ENCODE measurements around the gene CCT8. TPM values are rescaled to one million over a fixed set of nuclear protein-coding genes. Genes with fewer than 3 reads are reported as not detected.

Gene CCT8
- total and polyA plus RNA-seq, 3 experiments from 2014 or later, result 138 to 415 (median 401) TPM

DNA sequence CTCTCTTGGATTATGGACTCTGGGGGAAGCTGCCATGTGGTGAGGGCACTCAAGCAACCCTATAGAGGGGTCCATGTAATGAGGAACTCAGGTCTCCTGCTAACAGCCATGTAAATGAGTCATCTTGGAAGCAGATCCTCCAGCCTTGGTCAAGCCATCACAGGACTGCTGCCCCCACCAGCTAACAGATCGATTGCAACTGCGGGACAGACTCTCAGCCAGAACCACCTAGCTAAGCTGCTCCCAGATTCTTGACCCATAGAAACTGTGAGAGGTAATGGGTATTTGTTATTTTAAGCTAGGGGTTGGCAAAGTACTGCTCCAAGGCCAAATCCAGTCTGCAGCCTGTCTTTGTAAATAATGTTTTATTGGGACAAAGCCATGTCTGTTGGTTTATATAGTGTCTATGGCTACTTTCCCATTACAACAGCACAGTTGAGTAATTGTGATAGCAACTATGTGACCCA is 29.4 kb upstream of the CCT8 start:
- ChIA-PET POLR2A (no interaction called here), CTCF (interaction anchor here (1.1 kb wide), 1 partner anchor 269 kb away, joined by 4 read pairs; no protein-coding TSS in a partner anchor)
- Histone ChIP-seq H3K36me3 (ENCODE audit: insufficient read depth, low read length) (no peaks in the 10 kb centered on the region), H3K27me3 (ENCODE audit: insufficient read depth, low read length, poor library complexity, severe bottlenecking) (no peaks in the 10 kb centered on the region), H3K4me3 (ENCODE audit: low read length) (no peak overlapping the region), H3K4me1 (ENCODE audit: insufficient read depth, low read length) (no peaks in the 10 kb centered on the region), H3K27ac (ENCODE audit: low read depth, low read length) (no peak overlapping the region), H3K9me3 (ENCODE audit: low read length) (no peaks in the 10 kb centered on the region)
- Mint-ChIP-seq H3K4me3 (no peak overlapping the region), H3K9me3 (no peaks in the 10 kb centered on the region), H3K27me3 (peaks cover 0 to 5% of the 10 kb centered on the region in 2 donors), H3K27ac (peak overlapping the region in 1 of 8 donors; percentile 6), H3K36me3 (peaks cover 0 to 51% (median 14%) of the 10 kb centered on the region in 3 donors), H3K4me1 (no peaks in the 10 kb centered on the region)
- DNase-seq, result no peak

DNA sequence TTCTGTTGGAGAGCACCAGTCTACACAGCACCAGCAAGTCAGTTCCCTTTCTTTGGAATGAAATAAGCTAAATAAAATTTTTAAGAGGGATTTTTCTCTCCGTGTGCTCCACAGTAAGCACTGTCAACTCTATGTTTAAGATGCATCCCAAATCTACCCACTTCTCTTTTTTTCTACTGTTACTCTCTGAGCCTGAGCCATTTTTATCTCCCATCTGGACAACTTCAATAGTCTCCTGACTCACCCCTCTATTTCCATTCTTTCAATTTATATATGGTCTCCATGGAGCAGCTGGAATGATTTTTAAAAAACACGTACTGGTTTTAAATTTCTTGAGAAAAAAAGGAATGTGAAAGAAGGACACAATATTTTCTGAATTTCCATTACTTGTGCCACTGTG is 24.7 kb upstream of the CCT8 start:
- peaks cover 0 to 3% of the 10 kb centered on the region in 2 donors for H3K27me3 Mint-ChIP-seq
- no peak overlapping the region for H3K27ac Mint-ChIP-seq
- Histone ChIP-seq H3K9me3 (ENCODE audit: low read length) (no peaks in the 10 kb centered on the region), H3K4me1 (ENCODE audit: insufficient read depth, low read length) (no peaks in the 10 kb centered on the region), H3K4me3 (ENCODE audit: low read length) (no peak overlapping the region), H3K27ac (ENCODE audit: low read depth, low read length) (no peak overlapping the region), H3K27me3 (ENCODE audit: insufficient read depth, low read length, poor library complexity, severe bottlenecking) (no peaks in the 10 kb centered on the region), H3K36me3 (ENCODE audit: insufficient read depth, low read length) (no peaks in the 10 kb centered on the region)
- H3K36me3 Mint-ChIP-seq, result peaks cover 0 to 55% (median 18%) of the 10 kb centered on the region in 3 donors
- ChIA-PET CTCF (interaction anchor here (0.5 to 1.6 kb wide), 3 partner anchors 8 to 78 kb away, joined by 3 to 5 read pairs (median 3); no protein-coding TSS in a partner anchor), POLR2A (no interaction called here)
- no peak overlapping the region for H3K4me3 Mint-ChIP-seq
- H3K4me1 Mint-ChIP-seq, result no peaks in the 10 kb centered on the region
- no peak for DNase-seq
- no peaks in the 10 kb centered on the region for H3K9me3 Mint-ChIP-seq

DNA sequence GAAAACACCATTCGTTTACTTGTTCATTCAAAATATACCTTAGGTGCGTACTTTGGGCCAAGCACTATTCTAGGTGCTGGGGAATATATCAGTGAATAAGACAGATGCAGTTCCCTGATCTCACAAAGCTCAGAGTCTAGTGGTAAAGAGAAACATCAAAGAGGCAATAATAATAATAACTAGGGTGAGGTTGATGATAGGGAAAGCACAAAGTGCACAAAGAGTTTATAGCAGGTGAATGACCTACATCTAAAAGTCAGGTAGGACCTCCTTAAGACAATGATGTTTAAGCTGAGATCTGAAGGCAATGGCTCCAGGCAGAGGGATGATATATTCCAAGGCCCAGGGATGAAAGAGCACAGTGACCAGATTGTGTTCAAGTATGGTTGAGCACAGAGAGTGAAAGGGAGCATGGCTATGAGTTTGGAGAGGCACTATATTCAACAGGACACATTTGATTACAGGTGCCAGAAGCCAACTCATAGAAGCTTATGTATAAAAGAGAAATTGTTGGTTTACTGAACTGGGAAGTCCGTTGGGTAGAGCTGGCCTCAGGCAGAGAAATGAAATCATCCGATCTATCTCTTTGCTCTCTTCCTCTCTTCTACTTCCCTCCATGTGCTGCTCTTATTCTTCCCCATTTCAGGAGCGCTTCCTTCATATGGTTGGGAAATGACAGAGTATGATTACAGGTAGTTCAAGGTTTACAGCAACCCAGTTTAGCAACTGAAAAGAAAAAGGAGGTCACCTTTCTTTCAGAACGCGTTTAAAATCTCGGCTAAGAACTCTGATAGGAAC is 23.0 kb upstream of the CCT8 start:
- no peak overlapping the region for H3K27ac Mint-ChIP-seq
- H3K27me3 ChIP-seq (ENCODE audit: insufficient read depth, low read length, poor library complexity, severe bottlenecking), result no peaks in the 10 kb centered on the region
- H3K4me3 ChIP-seq (ENCODE audit: low read length), result no peak overlapping the region
- no peaks in the 10 kb centered on the region for H3K4me1 ChIP-seq (ENCODE audit: insufficient read depth, low read length)
- H3K4me1 Mint-ChIP-seq, result no peaks in the 10 kb centered on the region
- no peaks in the 10 kb centered on the region for H3K9me3 Mint-ChIP-seq
- POLR2A ChIA-PET, result no interaction called here
- H3K27me3 Mint-ChIP-seq, result no peaks in the 10 kb centered on the region
- CTCF ChIA-PET, result interaction anchor here (2.4 kb wide), 1 partner anchor 276 kb away, joined by 7 read pairs; no protein-coding TSS in a partner anchor
- H3K4me3 Mint-ChIP-seq, result no peak overlapping the region
- H3K36me3 Mint-ChIP-seq, result peaks cover 0 to 55% (median 13%) of the 10 kb centered on the region in 3 donors
- H3K36me3 ChIP-seq (ENCODE audit: insufficient read depth, low read length), result no peaks in the 10 kb centered on the region
- no peaks in the 10 kb centered on the region for H3K9me3 ChIP-seq (ENCODE audit: low read length)
- H3K27ac ChIP-seq (ENCODE audit: low read depth, low read length), result no peak overlapping the region
- no peak for DNase-seq

DNA sequence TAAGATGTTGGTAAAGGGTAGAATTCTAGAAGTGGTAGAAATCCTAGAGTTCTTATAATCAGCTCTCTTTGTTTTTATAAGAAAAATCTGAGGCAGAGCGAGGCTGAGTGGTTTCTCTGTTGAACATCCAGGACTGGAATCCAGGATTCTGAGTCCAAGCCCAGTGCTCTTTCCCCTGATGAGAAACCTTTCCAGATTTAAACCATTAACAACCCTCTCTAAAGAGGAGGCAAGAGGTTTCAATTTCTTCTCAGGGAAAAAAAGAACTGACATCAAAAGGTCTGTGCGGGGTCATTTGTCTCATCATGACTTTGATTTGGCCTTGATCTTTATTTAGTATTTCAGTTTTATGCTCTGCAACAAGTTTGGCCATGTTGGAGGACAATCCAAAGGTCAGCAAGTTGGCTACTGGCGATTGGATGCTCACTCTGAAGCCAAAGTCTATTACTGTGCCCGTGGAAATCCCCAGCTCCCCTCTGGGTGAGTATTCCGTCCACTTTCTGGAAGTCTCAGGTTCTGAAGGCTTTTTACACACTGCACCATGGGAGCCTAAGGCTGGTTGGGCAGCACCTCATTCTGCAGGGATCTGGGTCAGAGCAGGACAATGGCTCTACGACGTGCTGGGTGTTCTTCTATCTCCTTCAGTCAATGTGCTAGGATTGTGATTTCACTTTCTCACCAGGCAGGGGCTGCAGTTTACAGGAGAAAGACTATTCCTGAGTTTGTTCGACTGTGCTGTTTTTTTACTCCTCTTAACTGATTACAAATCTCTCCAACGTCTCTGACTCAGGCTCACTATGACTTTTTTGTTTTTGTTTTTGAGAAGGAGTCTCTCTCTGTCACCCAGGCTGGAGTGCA is 18.9 kb upstream of the CCT8 start:
- H3K36me3 Mint-ChIP-seq, result peaks cover 0 to 40% (median 7%) of the 10 kb centered on the region in 3 donors
- H3K27ac Mint-ChIP-seq, result no peak overlapping the region
- no peaks in the 10 kb centered on the region for H3K9me3 Mint-ChIP-seq
- no peaks in the 10 kb centered on the region for H3K4me1 Mint-ChIP-seq
- H3K4me1 ChIP-seq (ENCODE audit: insufficient read depth, low read length), result no peaks in the 10 kb centered on the region
- POLR2A ChIA-PET, result no interaction called here
- CTCF ChIA-PET, result interaction anchor here (0.6 to 2.9 kb wide), 4 partner anchors 19 to 284 kb away, joined by 3 to 11 read pairs (median 5); partner anchors contain the start of gene CCT8
- no peak overlapping the region for H3K4me3 Mint-ChIP-seq
- H3K4me3 ChIP-seq (ENCODE audit: low read length), result no peak overlapping the region
- H3K27me3 Mint-ChIP-seq, result peaks cover 0 to 2% of the 10 kb centered on the region in 2 donors
- H3K27ac ChIP-seq (ENCODE audit: low read depth, low read length), result no peak overlapping the region
- no peaks in the 10 kb centered on the region for H3K27me3 ChIP-seq (ENCODE audit: insufficient read depth, low read length, poor library complexity, severe bottlenecking)
- DNase-seq, result no peak
- no peaks in the 10 kb centered on the region for H3K36me3 ChIP-seq (ENCODE audit: insufficient read depth, low read length)
- no peaks in the 10 kb centered on the region for H3K9me3 ChIP-seq (ENCODE audit: low read length)

DNA sequence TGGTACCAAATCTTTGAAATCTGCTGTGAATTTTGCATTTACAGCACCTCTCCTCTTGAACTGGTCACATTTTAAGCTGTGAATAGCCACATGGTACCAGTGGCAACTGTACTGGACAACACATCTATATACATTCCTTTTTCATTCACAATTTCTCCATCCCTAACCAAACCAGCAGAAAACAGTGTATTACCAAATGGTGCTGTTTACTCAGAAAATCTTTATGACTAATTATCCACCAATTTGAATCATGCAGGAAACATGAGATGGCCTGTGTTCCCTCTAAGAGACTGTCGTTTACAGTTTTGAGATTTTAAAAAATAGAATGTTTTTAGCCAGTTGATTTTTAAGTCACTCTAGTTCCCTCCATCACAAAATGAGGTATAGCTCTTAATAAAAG is 17.6 kb upstream of the CCT8 start:
- CTCF ChIA-PET, result interaction anchor here (1.4 to 2.9 kb wide), 2 partner anchors 8 to 286 kb away, joined by 3 to 11 read pairs; no protein-coding TSS in a partner anchor
- no peak for DNase-seq
- H3K27me3 ChIP-seq (ENCODE audit: insufficient read depth, low read length, poor library complexity, severe bottlenecking), result no peaks in the 10 kb centered on the region
- no peaks in the 10 kb centered on the region for H3K9me3 ChIP-seq (ENCODE audit: low read length)
- H3K36me3 ChIP-seq (ENCODE audit: insufficient read depth, low read length), result no peaks in the 10 kb centered on the region
- H3K4me3 ChIP-seq (ENCODE audit: low read length), result no peak overlapping the region
- Mint-ChIP-seq H3K27ac (no peak overlapping the region), H3K27me3 (peaks cover 0 to 8% of the 10 kb centered on the region in 2 donors), H3K36me3 (peaks cover 0 to 47% (median 8%) of the 10 kb centered on the region in 3 donors), H3K4me1 (no peaks in the 10 kb centered on the region), H3K4me3 (no peak overlapping the region), H3K9me3 (no peaks in the 10 kb centered on the region)
- POLR2A ChIA-PET, result no interaction called here
- H3K4me1 ChIP-seq (ENCODE audit: insufficient read depth, low read length), result no peaks in the 10 kb centered on the region
- H3K27ac ChIP-seq (ENCODE audit: low read depth, low read length), result no peak overlapping the region

DNA sequence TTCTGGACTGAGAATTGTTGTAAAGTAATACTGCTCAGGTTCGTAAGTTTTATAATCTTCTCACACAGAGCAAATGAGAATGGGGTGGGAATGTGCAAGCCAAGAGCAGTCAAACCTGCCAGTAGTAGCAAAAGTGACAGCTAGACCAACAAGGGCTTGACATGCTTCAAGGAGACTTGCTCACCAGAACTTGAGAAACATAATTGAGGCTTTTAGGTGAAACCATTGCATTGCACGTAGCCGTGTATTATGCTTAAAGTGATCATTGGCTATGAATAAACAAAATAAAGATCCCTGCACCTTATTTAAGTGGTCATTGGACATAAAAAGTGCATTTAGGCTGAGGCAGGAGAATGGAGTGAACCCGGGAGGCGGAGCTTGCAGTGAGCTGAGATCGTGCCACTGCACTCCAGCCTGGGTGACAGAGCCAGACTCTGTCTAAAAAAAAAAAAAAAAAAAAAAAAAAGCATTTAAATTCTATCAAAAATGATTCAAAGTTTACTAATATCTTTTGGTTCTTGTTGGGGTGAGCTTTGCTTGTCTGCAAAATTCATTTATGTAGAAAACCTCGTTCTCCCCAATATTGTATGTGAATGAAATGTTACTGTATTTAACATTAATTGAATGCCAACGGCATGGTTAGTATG is 11.8 kb upstream of the CCT8 start:
- H3K27ac Mint-ChIP-seq, result no peak overlapping the region
- Histone ChIP-seq H3K36me3 (ENCODE audit: insufficient read depth, low read length) (no peaks in the 10 kb centered on the region), H3K4me1 (ENCODE audit: insufficient read depth, low read length) (peaks cover 25% of the 10 kb centered on the region), H3K27me3 (ENCODE audit: insufficient read depth, low read length, poor library complexity, severe bottlenecking) (no peaks in the 10 kb centered on the region), H3K4me3 (ENCODE audit: low read length) (no peak overlapping the region), H3K27ac (ENCODE audit: low read depth, low read length) (no peak overlapping the region), H3K9me3 (ENCODE audit: low read length) (no peaks in the 10 kb centered on the region)
- ChIA-PET POLR2A (no interaction called here), CTCF (interaction anchor here (1.7 kb wide), 1 partner anchor 287 kb away, joined by 5 read pairs; no protein-coding TSS in a partner anchor)
- peaks cover 0 to 20% (median 4%) of the 10 kb centered on the region in 3 donors for H3K36me3 Mint-ChIP-seq
- peaks cover 18 to 32% (median 30%) of the 10 kb centered on the region in 3 donors for H3K4me1 Mint-ChIP-seq
- H3K27me3 Mint-ChIP-seq, result peaks cover 0 to 11% of the 10 kb centered on the region in 2 donors
- no peaks in the 10 kb centered on the region for H3K9me3 Mint-ChIP-seq
- H3K4me3 Mint-ChIP-seq, result no peak overlapping the region
- DNase-seq, result no peak

DNA sequence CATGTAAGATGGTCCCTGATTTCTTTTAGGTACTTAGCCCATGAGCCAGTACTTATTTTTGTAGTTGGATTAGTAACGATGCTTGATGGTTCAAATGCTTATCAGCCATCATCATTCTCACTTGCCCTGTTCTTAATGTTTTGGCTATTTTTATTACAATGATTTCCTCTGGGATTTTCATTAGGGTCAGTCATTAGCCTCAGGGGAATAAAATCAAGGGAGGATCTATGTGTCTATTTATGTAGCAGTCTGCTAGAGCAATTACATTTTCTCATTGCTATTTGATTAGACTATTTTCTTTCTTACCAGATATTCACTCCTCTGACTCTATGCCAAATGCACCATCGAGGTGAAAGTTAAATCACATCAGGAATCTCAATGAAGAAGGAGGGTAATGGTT is 10.9 kb upstream of the CCT8 start:
- H3K9me3 ChIP-seq (ENCODE audit: low read length), result no peaks in the 10 kb centered on the region

More for the DNA sequence above, 10.9 kb upstream of the CCT8 start:
- no peaks in the 10 kb centered on the region for H3K36me3 ChIP-seq (ENCODE audit: insufficient read depth, low read length)
- Mint-ChIP-seq H3K27me3 (peaks cover 0 to 11% of the 10 kb centered on the region in 2 donors), H3K27ac (peak overlapping the region in 2 of 8 donors; percentile 27 to 54), H3K4me3 (no peak overlapping the region), H3K9me3 (no peaks in the 10 kb centered on the region), H3K4me1 (peaks cover 27 to 40% (median 38%) of the 10 kb centered on the region in 3 donors), H3K36me3 (peaks cover 0 to 20% (median 4%) of the 10 kb centered on the region in 3 donors)
- CTCF ChIA-PET, result no interaction called here
- no peak for DNase-seq
- no peak overlapping the region for H3K4me3 ChIP-seq (ENCODE audit: low read length)
- POLR2A ChIA-PET, result no interaction called here
- no peak overlapping the region for H3K27ac ChIP-seq (ENCODE audit: low read depth, low read length)
- H3K4me1 ChIP-seq (ENCODE audit: insufficient read depth, low read length), result peaks cover 33% of the 10 kb centered on the region
- no peaks in the 10 kb centered on the region for H3K27me3 ChIP-seq (ENCODE audit: insufficient read depth, low read length, poor library complexity, severe bottlenecking)
